GM19467 (cell line): ENCODE data around the gene PPIL4.
"Not testable (repeated sequence)": the region's sequence is repeated elsewhere in the genome, so short reads cannot be mapped to it uniquely, and the experiment has no call there.

Source experiments
- ATAC-seq: cut with Tn5 transposase; IDR thresholded peaks from one replicate; pipeline ENCODE4 v1.9.1; 2021; ENCODE audit warnings: mild to moderate bottlenecking, moderate library complexity; ENCODE audit not compliant: unreplicated experiment

Gene PPIL4

DNA sequence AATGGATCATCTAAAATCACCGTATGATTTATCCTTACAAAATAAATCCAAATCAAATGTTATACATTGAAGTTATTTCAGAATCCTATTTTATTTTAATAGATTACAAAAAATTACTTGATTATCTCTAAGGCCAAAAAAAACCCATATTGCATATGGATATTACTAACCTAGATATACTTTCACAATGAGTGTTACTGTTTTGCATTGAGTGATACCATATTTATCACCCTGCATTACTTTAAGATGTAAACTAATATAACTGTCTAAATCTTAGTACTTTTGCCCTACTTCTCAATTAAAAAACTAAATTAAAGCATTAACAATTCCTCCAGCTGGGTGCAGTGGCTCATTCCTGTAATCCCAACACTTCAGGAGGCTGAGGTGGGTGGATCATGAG is 11.1 kb downstream of the PPIL4 start:
- ATAC-seq = no peak

DNA sequence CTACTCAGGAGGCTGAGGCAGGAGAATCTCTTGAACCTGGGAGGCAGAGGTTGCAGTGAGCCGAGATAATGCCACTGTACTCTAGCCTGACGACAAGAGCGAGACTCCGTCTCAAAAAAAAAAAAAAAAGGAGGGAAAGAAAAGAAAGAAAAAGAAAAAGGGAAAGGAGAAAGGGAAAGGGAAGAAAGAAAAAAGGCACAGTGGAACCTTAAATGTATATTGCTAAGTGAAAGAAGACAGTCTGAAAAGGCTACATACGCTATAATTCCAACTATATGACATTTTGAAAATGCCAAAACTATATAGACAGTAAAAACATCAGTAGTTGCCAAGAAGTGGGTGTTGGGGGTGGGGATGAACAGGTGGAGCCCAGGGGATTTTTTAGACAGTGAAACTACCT is 16.2 kb downstream of the PPIL4 start:
- no peak for ATAC-seq

DNA sequence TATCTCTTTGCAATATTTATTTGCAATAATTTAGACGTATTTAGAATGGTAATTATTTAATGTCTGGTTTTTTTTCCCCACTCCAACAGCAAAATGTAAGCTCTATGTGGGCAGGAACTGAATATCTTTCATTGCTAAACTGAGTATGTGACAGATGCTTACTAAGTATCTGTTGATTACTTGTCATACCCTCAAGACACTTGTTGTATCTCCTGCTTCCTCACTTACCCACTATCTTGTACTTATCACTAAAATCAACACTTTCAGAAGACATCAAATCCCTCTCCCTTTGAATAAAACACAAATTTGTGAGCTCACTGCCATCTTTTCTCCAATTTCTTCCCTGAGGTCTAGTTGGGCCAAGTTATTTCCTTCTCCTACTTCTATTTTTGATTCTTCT is 30.3 kb downstream of the PPIL4 start:
- no peak for ATAC-seq

DNA sequence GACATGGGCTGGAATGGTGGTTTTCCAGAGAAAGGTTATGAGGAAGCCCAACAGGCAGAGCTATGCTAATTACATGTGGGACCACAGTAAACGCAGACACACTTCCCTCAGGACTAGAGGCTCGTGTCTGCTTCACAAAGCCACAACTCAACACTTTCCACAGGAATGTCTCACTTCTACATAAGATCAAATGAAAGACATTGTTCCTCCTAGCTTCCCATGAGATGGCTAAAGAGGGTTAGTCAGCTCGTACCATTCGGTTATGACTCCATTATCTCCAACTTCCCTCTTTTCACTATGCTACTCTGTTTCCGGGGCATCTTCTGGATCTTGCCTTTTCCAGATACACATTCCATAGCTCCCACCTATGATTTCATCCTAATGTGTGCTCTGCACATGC is 31.9 kb downstream of the PPIL4 start:
- ATAC-seq = no peak

DNA sequence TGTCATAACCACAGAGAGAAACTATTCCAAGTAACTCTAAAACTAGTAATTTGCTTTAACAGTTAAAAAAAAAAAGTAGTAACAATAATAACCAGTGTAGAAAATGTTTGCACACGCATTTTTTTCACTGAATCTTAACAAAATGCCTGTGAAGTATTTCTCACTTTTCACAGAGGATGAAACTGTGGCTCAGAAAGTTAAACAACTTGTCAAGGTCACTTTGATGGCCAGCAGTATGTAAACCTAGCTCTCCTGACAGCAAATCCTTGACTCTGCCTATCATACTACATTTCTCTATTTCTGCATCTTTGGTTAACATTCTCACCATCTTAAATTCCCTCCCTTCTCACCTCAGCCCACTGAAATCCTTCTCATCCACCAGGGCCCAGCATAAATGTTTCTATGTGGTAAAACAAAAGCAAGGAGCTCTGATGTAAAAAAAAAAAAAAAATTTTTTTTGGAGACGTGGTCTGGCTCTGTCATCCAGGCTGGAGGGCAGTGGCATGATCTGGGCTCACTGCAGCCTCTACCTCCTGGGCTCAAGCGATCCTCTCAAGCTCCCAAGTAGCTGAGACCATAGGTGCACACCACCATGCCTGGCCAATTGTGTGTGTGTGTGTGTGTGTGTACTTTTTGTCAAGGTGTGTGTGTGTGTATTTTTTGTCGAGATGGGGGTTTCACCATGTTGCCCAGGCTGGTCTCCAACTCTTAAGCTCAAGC is 34.9 kb downstream of the PPIL4 start:
- ATAC-seq = no peak

DNA sequence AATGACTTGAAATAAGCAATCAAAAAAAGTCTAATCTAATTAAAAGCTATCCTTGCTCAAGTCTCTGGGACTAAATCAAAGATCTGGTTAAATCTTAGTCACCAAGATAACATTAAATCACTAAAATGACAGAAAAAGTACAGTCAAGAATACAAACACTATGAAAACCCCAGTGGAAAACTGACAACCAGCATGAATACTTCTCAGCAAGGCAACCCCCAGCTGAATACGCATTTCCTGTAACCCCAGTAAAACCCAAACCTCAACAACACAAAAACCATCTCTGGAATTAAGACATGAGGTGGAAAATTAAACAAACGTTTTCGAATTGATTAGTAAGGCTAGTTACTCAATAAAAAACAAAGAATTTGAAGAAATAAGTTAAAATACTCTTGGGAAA is 37.4 kb downstream of the PPIL4 start:
- ATAC-seq = no peak

DNA sequence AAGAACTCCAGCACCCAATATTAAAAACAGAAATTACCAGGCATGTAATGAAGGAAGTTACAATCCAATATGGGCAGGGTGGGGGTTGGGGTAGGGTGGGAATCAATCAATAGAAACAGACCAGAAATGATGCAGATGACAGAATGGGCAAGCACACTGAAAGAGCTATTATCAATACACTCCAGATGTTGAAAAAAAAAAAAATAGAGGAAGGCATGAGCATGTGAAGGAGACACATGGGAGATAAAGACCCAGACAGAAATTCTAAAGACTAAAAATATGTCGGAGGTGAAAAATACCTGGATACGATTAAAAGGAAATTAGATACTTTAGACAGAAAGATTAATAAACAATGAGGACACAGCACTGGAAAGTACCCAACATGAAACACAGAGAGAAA is 42.0 kb downstream of the PPIL4 start:
- ATAC-seq = no peak

DNA sequence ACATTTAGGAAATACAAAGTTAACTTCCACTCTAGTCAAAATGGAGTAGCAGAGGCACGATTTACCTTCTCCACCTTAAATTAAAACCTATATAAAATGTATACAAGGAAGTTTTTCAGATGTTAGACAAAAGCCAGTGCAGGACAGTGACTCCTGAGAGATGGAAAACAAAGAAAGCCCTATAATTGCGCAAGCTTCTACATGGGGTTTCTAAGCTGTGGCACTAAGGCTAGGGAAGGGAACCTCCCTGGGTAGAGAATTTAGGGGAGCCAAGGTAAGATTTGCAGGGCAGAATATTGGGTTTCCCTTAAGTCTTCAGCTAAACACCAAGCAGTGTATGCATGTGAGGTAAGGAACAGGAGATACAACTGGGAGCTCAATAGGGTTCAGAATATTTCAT is 42.6 kb downstream of the PPIL4 start:
- no peak for ATAC-seq

DNA sequence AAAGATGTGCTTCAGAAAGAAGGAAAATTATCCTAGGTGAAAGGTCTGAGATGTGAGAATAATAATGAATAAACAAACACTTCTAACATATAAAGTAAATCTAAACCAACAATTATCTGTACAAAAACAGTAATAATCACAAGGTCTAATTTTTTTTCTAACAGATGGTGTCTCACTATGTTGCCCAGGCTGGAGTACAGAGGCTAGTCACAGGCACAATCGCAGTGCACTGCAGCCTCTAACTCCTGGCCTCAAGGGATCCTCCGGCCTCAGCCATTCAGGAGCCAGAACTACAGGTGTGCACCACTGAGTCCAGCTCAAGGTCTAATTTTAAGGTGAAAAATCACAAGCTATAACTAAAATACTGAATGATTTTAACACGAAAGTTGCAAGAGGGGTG is 44.1 kb downstream of the PPIL4 start:
- ATAC-seq = no peak

DNA sequence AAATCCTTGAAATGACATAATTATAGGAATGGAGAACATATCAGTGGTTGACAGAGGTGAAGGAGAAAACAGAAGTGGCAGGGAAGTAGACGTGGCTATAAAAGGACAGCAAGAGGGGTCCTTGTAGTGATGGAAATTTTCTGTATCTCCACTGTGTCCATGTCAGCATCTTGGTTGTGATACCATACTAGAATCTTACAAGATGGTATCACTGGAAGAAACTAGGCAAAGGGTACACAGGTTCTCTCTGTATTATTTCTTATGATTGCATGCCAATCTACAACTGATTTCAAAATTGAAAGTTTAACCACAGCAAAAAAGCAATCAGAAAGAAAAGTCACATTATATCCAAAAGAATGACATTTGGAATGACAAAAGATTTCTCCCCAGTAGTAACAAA is 44.6 kb downstream of the PPIL4 start:
- ATAC-seq = no peak

DNA sequence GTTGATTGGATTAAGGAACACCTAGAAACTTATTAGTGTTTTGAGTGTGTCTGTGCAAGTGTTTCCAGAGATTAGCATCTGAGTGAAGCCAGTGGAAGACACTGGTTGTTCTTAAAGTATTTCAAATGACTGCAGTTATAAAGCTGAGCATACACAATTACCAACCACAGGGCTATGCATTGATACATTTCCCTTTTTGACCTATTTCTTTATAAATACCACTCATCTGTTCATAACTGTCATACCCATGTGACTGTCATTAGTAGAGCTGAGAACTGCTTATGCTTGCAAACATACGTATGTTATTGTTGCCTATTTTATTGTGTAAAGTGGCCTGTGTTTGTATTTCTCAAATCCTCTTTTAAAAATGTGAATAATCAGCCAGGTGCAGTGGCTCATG is 45.7 kb downstream of the PPIL4 start:
- no peak for ATAC-seq

DNA sequence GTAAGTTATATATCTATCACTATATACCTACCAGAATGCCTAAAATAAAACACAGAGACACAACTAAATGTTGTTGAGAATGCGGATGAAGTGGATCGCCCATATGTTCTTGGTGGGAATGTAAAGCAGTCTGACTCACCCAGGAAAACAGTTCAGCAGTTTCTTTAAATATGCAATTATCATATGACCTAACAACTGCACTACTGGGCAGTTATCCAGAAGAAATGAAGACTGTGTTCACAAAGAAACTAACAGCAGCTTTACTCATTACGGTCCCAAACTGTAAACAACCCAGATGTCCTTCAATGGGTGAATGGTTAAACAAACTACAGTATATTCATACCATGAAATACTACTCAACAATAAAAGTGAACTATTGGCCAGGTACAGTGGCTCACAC is 46.8 kb downstream of the PPIL4 start:
- ATAC-seq = no peak

DNA sequence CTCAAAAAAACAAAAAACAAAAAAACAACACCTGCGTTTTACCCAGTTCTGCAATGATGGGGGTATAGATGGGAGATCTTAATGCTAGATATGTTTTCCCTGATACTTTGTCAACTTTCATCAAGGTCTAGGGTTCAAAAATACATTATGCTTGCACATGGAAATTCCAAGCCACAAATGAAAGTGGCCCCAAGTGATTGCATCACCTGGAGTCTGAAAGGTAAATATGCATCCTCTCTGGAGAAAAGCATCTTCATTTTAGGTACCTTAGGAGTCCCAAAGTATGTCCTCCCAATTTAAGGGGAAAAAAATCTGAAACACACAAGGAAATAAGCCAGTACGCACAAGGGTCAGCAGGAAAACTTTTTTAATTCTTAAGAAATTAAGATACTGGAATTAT is 48.5 kb downstream of the PPIL4 start:
- no peak for ATAC-seq

DNA sequence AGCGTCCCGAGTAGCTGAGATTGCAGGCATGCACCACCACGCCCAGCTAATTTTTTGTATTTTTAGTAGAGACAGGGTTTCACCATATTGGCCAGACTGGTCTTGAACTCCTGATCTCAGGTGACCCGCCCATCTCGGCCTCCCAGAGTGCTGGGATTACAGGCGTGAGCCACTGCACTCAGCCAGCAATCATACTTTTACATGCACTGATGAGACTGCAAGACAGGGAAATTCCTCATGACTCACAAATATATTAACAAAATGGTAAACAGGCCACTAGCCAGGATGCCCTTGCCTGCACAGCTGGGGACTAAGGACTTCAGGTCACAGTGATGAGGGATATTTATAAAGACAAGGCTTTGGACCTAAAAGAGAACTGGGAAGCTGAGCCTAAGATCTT is 49.2 kb downstream of the PPIL4 start:
- not testable (repeated sequence) for ATAC-seq

DNA sequence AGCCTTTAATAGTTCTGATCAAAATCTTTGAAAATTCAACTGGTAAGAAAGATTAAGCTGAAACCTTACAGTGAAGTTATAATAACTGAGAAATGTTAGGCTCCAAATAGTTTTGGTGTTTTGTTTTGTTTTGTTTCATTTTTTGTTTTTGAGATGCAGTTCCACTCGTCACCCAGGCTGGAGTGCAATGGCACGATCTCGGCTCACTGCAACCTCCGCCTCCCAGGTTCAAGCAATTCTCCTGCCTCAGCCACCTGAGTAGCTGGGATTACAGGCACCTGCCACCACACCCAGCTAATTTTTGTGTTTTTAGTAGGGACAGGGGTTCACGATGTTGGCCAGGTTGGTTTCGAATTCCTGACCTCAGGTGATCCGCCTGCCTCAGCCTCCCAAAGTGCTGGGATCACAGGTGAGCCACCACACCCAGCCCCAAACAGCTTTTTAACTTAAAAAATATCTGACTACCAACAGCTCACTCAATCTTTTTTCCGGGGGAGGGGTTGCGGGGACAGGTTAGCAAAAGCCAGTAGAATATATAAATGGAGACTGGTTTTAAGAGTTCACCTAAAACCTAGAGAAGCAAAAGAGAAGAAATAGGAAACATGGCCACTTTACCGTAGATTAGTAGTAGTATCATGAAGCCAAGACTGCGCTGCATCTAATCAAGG is 50.4 kb downstream of the PPIL4 start:
- not testable (repeated sequence) for ATAC-seq

DNA sequence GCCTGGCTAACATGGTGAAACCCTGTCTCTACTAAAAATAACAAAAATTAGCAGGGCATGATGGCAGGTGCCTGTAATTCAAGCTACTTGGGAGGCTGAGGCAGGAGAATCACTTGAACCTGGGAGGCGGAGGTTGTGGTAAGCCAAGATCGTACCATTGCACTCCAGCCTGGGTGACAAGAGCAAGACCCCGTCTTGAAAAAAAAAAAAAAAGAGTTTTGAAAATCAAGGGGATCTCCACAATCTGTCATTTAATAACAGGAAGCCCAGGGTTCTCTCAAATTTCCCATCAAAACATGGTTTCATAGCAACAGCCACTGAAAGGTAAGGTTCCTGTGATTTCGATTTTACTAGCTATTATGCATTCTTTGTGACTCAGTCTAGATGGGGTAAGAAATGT is 51.0 kb downstream of the PPIL4 start:
- peak; percentile 58 for ATAC-seq

DNA sequence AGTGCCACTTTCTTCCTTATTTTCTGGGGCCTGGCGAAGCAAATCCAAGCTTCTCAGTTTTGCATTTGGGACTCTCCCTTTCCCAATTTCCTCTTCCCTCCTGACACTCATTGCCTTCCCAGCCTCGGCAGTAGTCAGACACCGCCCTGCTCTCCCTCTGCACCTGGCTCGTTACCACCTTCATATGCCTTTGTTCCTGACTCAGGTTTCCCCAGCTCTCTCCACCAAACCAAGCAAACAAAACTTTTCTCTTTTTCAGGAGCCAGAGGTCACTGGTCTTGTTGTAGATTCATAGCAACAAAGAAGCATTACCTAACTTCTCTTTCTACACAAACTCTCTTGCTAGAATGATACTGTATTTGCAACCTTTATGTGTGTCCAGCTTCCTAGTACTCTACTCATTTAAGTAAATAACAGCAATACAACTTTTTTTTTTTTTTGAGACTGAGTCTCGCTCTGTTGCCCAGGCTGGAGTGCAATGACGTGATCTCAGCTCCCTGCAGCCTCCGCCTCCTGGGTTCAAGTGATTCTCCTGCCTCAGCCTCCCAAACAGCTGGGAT is 52.0 kb downstream of the PPIL4 start:
- no peak for ATAC-seq

DNA sequence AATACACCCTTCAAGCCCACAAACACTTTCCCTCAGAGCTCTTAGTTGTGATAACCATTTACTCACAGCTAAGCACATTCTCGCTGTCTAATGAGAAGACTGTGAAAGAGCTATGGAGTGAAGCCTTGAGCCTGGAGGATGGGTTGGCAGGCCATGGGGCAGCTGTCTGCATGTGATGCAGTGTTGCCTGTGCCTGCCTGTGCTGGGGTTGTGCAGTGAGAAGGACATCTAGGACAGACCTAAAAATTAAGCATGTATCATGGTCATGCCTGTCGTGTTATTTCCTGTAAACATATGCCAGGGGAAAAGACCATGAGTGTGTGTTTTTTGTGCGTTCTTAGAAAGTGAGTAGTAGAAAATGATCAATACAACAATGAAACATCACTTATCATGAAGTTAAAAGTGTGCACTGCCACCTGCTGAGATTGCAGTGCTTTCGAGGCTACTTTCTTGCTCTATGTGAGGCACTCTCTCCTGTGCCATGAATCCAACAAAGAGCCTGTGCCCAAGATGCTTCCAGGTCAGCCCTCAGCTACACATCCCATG is 53.0 kb downstream of the PPIL4 start:
- ATAC-seq = no peak

DNA sequence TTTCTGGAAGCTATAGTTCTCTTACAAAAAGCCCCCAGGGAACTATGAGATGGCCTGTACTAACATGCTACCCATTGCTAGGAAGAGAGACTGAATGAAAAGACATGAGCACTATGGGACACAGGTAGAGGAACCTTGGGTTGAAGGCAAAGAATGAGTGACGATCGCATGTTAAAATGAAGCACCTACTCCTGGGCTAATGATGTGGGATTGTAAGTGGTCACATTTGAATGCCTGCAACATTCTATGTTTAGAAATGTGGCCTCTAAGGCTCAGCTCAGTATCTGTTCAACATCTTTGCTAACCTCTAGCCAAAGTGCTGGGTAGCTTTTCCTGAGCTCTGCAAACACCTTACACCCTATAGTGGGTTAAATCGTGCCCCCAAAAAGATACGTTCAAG is 55.9 kb downstream of the PPIL4 start:
- no peak for ATAC-seq

DNA sequence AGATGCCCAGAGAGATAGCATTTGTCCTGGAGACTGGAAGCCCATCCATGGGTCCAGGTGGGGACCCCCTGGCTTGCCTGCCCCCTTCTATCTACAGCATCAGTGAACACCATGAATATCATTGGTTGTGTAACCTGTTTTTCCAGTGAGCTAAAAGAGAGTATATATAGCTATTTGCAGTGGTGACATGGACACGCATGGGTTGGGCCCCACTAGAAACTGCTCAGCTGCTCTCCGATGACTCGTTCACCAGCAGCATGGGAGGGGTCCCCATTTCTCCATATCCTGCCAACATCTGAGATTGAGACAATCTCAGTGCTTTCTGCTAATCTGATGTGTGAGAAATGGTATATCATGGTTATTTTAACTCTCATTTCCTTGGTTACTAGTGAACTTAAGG is 57.0 kb downstream of the PPIL4 start:
- ATAC-seq = no peak

DNA sequence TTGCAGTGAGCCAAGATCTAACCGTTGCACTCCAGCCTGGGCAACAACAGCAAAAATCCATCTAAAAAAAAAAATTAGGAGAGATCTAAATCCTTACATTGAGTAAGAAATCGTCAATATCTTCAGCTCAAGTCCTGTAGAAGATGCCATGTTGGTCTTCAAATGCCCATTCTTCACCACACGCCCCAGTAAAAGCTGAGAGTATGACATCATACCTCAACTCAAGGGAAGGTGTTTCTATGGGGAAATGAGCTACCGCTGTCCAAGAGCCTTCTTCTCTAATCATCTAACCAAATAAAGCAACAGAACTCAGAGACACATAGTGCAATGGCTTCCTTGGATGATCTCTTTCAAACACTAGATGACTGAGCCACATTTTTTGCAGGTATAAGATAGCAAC is 58.5 kb downstream of the PPIL4 start:
- no peak for ATAC-seq
